Measurements from ENCODE around the gene PAX5. TPM values are rescaled to one million over a fixed set of nuclear protein-coding genes. Genes with fewer than 3 reads are reported as not detected.

PAX5 gene
- total and polyA plus RNA-seq, 2 of the 13 experiments (the other 11 are each of a cell fraction or from before 2014, with no cell fraction given), result not detected

DNA sequence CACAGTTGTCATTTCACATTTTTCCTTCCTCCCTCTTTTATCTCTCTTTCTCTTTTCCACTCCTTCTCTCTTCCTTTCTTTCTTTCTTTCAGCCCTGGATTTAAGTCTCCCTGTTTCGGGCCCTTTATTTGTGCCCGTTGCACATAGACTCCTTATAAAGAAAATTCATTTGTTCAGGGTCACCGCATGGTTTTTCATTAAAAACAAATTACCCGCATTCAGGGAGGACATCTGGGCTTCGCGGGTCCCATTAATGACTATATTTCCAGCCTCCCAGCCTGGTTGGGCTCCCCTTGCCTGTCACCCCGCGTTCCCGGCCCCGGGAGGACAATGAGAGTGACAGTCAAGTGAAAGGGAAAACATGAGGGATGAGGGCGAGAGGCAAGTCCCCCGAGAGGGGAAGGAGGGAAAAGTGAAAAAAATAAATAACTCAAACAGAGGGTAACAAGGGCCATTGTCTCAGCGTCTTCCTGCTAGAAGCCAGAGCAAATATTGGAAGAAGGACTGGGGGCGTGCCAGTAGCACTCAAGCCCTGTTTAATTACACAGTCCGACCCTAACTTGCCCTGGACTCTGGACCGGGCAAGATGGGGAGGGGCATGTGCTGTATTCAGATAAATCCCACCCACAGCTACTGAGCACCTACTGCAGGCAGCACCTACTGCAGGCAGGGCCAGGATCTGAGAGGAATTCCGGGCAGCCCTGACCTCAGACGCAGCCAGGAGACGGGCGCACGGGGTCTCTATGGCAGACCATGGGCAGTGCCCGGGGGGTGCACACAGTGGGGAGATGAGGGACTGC lies 166.2 kb downstream of the PAX5 start (continued):
- TF ChIP-seq GABPA (IDR thresholded peaks at IDR 0.05; ENCODE audit: low read depth, low read length), result no peak
- TF ChIP-seq GABPA (CRISPR knock-in tag; IDR thresholded peaks at IDR 0.05; ENCODE audit: low read depth), result peak; percentile 53
- TF ChIP-seq, protein P1, sequence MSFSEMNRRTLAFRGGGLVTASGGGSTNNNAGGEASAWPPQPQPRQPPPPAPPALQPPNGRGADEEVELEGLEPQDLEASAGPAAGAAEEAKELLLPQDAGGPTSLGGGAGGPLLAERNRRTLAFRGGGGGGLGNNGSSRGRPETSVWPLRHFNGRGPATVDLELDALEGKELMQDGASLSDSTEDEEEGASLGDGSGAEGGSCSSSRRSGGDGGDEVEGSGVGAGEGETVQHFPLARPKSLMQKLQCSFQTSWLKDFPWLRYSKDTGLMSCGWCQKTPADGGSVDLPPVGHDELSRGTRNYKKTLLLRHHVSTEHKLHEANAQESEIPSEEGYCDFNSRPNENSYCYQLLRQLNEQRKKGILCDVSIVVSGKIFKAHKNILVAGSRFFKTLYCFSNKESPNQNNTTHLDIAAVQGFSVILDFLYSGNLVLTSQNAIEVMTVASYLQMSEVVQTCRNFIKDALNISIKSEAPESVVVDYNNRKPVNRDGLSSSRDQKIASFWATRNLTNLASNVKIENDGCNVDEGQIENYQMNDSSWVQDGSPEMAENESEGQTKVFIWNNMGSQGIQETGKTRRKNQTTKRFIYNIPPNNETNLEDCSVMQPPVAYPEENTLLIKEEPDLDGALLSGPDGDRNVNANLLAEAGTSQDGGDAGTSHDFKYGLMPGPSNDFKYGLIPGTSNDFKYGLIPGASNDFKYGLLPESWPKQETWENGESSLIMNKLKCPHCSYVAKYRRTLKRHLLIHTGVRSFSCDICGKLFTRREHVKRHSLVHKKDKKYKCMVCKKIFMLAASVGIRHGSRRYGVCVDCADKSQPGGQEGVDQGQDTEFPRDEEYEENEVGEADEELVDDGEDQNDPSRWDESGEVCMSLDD (CRISPR knock-in tag; IDR thresholded peaks at IDR 0.05; ENCODE audit: borderline replicate concordance), result peak; percentile 89; the same call in 1 of the 2 replicates
- TF ChIP-seq HNF4G (IDR thresholded peaks at IDR 0.05; ENCODE audit: borderline replicate concordance, low read depth, low read length), result peak; percentile 98
- TF ChIP-seq HNF4G (CRISPR knock-in tag; IDR thresholded peaks at IDR 0.05; ENCODE audit: borderline replicate concordance, low read depth), result peak; percentile 94
- TF ChIP-seq HMG20B (CRISPR knock-in tag; conservative IDR thresholded peaks at IDR 0.05), result peak; percentile 96
- 0 out of 2 replicates have a peak, but pooled peaks have one; percentile 21 for TF ChIP-seq ZNF615 (CRISPR knock-in tag; IDR thresholded peaks at IDR 0.05; ENCODE audit: borderline replicate concordance)
- TF ChIP-seq NR2F6 (IDR thresholded peaks at IDR 0.05), result peak; percentile 95
- peak; percentile 96 for TF ChIP-seq NR2F6 (CRISPR knock-in tag; IDR thresholded peaks at IDR 0.05)
- TF ChIP-seq, protein P2, sequence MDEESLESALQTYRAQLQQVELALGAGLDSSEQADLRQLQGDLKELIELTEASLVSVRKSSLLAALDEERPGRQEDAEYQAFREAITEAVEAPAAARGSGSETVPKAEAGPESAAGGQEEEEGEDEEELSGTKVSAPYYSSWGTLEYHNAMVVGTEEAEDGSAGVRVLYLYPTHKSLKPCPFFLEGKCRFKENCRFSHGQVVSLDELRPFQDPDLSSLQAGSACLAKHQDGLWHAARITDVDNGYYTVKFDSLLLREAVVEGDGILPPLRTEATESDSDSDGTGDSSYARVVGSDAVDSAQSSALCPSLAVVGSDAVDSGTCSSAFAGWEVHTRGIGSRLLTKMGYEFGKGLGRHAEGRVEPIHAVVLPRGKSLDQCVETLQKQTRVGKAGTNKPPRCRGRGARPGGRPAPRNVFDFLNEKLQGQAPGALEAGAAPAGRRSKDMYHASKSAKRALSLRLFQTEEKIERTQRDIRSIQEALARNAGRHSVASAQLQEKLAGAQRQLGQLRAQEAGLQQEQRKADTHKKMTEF (CRISPR knock-in tag; IDR thresholded peaks at IDR 0.05), result peak; percentile 98
- TF ChIP-seq KDM6A (CRISPR knock-in tag; IDR thresholded peaks at IDR 0.05; ENCODE audit: low read depth), result peak; percentile 92
- TF ChIP-seq, protein P3, sequence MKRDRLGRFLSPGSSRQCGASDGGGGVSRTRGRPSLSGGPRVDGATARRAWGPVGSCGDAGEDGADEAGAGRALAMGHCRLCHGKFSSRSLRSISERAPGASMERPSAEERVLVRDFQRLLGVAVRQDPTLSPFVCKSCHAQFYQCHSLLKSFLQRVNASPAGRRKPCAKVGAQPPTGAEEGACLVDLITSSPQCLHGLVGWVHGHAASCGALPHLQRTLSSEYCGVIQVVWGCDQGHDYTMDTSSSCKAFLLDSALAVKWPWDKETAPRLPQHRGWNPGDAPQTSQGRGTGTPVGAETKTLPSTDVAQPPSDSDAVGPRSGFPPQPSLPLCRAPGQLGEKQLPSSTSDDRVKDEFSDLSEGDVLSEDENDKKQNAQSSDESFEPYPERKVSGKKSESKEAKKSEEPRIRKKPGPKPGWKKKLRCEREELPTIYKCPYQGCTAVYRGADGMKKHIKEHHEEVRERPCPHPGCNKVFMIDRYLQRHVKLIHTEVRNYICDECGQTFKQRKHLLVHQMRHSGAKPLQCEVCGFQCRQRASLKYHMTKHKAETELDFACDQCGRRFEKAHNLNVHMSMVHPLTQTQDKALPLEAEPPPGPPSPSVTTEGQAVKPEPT (CRISPR knock-in tag; IDR thresholded peaks at IDR 0.05; ENCODE audit: low read depth), result no peak
- TF ChIP-seq ZNF850 (CRISPR knock-in tag; conservative IDR thresholded peaks at IDR 0.05), result no peak
- TF ChIP-seq FOXA3 (CRISPR knock-in tag; IDR thresholded peaks at IDR 0.05), result peak; percentile 98
- 0 out of 2 replicates have a peak, but pooled peaks have one; percentile 50 for TF ChIP-seq ETV6 (CRISPR knock-in tag; conservative IDR thresholded peaks at IDR 0.05)
- TF ChIP-seq ZNF670 (CRISPR knock-in tag; IDR thresholded peaks at IDR 0.05; ENCODE audit: borderline replicate concordance), result 0 out of 2 replicates have a peak, but pooled peaks have one; percentile 60
- TF ChIP-seq, protein P4, sequence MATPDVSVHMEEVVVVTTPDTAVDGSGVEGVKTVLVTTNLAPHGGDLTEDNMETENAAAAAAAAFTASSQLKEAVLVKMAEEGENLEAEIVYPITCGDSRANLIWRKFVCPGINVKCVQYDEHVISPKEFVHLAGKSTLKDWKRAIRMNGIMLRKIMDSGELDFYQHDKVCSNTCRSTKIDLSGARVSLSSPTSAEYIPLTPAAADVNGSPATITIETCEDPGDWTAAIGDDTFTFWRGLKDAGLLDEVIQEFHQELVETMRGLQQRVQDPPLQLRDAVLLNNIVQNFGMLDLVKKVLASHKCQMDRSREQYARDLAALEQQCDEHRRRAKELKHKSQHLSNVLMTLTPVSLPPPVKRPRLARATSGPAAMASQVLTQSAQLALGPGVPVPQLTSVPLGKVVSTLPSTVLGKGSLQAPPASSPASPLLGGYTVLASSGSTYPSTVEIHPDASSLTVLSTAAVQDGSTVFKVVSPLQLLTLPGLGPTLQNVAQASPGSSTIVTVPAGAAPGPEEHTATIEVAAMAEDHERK (CRISPR knock-in tag; IDR thresholded peaks at IDR 0.05; ENCODE audit: low read depth), result no peak; the same call in 1 of the 2 replicates
- TF ChIP-seq, protein P5, sequence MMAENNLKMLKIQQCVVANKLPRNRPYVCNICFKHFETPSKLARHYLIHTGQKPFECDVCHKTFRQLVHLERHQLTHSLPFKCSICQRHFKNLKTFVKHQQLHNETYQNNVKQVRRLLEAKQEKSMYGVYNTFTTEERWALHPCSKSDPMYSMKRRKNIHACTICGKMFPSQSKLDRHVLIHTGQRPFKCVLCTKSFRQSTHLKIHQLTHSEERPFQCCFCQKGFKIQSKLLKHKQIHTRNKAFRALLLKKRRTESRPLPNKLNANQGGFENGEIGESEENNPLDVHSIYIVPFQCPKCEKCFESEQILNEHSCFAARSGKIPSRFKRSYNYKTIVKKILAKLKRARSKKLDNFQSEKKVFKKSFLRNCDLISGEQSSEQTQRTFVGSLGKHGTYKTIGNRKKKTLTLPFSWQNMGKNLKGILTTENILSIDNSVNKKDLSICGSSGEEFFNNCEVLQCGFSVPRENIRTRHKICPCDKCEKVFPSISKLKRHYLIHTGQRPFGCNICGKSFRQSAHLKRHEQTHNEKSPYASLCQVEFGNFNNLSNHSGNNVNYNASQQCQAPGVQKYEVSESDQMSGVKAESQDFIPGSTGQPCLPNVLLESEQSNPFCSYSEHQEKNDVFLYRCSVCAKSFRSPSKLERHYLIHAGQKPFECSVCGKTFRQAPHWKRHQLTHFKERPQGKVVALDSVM (CRISPR knock-in tag; IDR thresholded peaks at IDR 0.05), result peak; percentile 53; the same call in 1 of the 2 replicates
- TF ChIP-seq CBX5 (CRISPR knock-in tag; IDR thresholded peaks at IDR 0.05; ENCODE audit: borderline replicate concordance), result peak; percentile 90; the same call in 1 of the 2 replicates
- peak; percentile 59 for TF ChIP-seq ELF1 (CRISPR knock-in tag; IDR thresholded peaks at IDR 0.05)

Measured in HepG2 (cell line).